Measurements from ENCODE around the gene RERG.
A peak's percentile ranks its signal among the peaks of the same experiment; 100 is the strongest.

RERG gene

DNA sequence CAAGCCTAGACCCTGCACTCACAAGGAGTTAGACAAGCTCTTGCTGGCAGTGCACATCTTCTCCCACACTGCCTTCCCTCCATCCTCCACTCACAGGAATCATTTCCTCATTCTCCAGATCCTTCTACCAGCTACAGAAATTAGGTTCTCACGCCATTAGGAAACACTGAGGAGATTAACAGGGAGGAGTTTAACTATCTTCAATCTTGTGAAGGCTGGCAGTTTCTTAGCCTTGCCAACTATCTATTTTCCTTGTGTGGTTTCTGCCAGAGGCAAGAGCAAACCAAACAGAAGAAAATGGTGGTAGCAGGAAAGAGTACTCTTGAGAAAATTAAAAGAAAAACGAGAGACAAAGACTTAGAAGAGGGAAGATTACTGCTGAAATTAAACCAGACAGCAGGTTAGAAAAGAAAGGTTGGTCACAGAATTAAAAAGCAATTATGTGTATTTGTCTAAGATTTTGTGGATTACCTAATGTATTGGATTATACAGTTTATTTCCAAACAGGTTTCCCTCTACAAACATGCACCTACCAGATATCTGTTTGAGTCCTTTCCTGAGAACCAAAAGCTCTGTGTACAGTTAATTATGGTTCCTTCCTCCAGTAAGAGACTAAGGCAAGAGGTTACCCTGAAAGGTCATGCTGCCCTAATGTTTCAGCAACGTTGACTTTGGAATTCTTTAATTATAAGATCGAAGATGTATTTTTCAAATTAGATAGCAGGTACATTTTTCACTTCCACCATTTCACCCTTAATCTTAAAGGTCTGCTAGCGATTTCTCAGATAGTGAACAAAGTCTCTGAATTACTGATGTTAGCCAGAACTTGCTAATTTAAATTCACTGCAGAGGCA lies 5.0 kb downstream of the RERG start:
- DNase-seq = peak; percentile 17

DNA sequence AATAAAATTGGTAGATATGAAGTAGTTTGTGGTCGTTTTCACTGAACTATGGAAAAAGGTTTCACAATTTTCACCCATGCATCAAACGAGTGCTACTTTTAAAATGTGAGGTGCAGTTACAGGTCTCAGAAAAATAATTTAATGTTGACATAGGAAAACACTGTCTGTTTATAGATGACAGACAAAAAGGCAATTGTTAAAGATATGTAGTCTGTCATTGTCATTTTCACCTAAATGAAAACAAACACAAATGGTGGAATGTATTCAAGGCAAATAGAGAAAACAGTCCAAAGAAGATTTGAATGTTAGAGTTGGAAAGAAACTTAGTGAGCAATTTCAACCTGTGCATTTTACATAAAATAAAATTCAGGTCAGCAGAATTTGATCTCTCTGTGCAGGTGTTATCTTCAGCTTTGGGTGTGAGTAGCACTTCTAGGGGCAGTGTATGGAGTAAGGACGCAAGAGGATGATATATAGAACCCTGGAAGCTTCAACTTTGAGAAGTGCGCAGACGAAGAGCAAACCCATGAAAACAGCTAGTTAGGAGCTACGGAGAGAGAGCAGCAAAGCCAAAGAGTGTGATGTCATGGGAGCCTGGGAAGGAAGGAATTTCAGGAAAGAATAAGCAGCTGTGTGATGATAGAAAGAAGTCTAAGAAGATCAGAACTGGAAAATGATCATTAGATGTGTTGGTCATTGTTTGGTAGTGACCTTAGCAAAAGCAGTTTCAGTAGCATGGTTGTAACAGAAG lies 6.2 kb downstream of the RERG start:
- DNase-seq = no peak

DNA sequence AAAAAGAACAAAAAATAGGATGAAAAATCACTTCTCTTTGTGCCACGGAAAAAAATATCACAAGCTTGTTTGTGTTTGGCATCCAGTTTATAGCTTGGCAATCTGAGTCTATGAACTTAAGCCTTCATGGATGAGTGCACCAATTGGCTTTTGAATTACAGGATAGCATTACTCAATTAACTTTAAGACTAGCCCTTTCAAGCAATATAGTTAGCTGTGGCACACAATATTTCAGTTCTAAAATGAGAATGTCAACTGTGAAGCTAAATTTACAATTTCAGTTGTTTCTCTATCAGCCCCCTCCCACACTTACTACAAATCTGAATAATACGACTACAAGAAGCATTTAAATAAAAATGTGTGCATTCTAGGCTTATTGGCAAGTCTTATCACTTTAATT lies 8.3 kb downstream of the RERG start:
- DNase-seq = no peak

DNA sequence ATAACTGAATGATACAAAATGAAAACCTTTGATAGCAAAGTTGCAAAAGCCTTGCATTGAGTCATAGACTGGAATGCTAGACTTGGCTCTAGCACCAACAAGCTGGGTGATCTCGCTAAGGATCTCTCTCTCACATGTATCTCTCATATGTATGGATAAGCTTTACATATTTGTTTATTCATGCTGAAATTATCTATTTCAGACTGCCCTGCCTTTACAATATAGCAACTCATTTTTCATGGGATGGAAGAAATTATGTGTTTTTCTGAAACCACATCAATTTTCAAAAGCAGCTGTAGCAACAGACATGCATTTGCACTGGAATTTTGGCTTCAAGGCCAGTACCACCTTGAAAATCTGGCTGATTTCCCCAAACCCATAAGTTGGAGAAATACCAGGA lies 11.4 kb downstream of the RERG start:
- no peak for DNase-seq

DNA sequence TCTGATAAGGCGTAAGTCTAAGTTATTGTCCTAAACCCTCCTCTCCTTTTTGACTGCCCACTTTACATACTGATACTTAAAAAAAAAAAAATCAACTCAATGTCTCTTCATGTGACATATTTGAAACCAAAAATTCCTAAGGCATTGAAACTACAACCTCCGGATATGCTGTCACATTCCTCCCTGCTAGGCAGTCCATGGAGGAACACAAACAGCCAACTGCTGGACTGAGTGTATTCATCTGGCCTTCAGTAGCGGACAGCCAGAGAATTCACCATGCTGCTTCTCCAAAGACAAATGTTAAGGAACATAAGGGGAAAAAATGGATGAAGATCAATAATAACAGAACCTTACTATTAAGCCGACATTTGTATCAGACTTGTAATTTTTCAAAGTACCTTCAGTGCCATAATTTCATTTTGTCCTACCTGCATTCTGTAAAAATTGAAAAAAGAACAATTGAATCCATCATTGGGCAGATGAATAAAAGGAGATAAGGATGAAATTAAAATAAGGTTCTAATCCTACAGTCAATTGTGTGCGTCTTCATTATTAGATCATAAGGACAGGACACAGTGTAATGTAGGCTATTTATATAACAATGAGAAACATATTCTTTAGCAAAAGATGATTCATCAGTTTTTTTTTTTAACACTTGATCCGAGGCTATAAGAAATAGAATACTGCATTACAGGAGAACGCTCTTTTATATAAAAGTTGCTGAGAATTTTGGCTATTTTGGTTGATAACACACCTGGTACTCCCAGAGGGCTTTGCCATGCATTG lies 12.2 kb downstream of the RERG start:
- no peak for DNase-seq

DNA sequence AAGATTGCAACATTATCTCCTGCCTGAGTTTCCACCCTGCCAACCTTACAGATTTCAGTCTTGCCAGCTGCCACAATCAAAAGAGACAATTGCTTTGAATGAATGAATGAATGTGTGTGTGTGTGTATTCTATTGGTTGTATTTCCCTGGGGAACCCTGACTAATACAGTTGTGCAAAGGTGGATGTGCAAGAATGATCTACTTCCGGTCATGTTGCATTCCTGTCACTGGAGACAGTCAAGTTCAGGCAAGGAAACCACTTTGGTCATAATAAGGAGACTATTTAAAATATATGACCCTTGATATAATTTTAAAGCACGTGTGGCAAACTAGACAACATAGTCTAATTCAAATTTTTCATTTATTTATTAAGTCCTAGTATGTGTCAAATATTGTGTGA lies 13.1 kb downstream of the RERG start:
- DNase-seq = no peak

DNA sequence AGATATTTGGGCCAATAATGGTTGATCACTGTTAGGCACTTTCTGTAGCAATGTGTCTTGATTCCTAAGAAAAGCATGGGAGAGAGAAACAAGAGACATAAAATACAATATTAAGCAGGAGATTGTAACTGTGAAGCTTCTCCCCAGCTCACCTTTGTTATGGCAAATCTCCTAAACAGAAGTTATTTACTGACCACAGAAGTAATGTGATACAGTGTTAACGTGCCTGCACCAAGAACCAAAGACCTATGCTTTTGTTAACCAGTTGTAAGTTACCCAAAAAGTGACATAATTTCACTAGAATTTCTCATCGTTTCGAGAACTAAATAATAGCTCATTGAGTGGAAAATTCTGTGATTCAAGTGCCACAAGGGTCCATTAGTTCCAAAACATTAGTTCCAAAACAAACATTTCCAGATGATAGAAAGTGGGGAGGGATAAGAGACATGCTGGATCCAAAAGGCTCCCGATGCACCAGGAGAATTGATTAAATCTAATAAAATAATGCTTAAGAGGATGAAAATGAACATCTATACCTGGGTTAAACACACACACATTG lies 14.3 kb downstream of the RERG start:
- DNase-seq = no peak

DNA sequence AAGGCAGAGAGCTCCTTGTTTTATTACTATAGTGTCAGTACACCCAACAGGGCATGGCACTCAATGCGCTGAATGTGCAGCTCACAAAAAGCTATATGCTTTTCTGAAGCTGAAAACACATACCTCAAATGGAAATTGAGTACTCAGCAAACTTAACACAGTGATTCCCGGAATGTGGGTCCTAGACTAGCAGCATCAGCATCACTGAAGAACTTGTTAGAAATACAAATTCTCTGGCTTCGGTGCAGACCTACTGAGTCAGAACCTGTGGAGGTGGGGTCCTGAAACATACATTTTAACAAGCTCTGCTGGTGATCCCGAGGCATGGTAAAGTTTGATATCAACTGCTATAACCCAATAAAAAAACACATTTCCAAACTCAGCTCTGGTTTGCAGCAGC lies 14.9 kb downstream of the RERG start:
- no peak for DNase-seq

DNA sequence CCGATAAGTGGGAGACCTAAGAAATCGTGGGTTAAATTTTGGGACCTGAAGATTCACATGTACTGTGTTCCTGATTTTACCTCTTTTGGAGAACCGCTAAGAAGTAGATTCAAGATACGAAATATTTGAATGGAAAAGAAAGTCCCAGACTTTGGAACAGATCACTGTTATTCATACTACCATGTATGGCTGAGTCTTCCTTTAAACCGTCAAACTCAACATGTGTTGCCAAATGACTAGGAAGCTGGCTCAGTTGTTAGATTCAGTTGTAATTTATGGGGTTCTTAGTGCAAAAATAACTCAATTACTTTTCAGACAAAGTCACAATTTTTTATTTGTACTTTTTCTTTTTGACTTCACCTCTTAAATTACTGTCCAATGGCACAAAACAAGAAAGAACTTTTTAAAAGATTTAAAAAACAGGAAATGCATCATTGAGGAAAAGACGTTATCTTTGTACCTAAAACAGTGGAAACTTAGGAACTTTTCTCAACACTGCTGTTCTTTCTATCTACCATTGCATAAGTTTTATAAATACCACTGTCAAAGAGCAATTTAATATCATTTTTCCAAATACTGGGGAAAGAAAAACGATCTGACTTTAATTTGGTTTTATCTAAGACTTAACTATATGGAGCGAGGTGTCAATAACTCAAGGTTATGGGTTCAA lies 15.7 kb downstream of the RERG start:
- DNase-seq = no peak

DNA sequence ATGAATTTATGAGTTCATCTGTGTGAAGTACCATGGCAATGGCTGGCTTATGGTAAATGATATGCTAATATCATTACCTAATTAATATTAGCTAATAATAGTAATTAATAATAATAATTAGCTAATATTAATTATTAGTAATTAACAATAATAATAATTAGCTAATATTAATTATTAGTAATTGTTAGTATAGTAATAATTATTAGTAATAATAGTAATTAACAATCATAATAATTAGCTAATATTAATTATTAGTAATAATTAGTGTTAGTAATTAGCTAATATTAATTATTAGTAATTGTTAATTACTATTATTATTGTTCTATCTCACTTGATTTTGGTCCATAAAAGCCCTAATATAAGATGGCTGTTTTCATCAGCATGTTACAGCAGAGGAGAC lies 19.8 kb downstream of the RERG start:
- DNase-seq = no peak

DNA sequence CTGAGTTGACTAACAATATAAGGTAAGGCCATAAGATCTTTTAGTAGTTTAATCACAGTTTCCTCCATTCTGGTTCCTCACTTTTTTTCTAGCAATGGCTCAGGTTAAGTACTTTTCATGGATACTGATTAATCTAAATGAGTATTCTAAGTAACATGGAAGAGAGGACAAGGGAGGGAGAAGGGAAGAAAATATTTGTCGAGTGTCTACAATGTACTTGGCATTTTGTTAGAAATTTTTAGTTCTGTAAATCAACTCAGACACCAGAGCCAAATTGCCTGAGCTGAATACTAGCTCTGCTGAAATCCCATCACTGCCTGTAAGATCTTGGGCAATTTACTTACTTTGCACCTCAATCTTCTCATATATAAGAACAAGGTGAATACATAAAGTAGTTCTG lies 20.2 kb downstream of the RERG start:
- no peak for DNase-seq

DNA sequence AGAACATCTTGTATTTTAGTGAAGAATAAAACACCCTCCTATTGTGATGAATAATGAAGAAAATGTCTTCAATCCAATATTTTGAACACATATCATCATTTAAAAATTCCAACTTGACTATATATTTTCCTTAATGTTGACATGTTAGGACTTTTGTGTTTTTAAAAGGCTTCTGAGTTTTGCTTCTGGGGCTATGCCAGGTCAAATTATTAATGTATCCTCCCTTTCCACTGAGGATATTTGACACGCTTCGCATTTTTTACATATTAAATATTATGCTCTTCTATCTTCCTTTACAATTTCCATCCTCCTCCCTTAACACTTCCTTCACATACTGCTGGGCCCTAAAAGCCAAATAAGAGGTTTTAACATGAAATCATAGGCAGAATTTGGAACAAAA lies 20.6 kb downstream of the RERG start:
- no peak for DNase-seq

DNA sequence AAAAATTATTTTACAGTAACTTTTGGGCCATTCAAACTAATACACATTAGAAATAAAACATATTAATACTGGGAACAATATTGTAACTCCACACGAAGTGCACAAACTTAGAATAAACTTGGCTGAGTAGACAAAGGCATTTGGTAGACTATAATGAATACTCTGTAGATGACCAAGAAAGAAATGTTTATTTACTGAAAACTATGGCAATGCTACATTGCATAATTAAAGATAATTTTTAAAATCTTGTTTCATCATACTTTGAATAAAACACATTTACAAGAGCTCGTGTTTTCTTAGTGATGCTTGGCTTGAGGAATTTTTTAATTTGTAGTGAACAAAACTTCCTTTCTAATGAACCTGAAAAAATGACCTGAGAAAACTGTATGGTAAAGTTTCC lies 21.3 kb downstream of the RERG start:
- no peak for DNase-seq

DNA sequence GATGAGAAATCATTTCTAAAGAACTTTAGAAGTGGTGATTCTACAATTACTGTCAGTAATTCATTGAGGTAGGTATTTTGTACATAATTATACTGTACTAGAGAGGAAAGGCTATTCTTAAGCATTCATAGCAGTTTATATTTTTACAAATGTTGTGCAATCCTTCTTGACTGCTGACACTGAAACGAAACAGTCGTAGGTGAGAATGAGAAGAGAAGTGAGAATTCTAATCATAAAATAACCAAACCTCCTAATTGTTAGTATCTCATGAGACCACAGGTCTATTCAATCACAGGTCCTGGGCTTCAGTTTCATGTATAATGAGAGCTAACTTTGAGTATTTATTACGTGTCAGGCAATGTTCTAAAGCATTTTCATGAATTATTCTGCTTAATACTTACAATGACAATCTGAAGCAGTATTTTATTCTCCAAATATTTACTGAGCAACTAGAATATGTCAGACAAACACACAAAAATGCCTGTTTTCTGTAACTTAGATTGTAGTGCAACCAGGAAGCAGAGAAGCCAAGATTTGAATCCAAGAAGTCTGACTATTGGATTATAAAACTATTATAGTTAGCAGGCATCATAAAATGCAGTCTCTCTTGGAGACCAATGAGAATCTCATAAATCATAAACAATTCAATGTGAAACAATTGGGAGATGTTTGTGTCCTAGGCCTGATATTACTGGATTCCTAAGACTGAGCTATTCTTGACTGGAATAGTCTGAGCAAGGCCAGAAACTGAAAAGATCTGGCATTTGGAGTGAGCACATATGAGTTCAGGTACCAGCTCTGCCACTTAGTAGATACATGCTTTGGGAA lies 24.3 kb downstream of the RERG start:
- no peak for DNase-seq

DNA sequence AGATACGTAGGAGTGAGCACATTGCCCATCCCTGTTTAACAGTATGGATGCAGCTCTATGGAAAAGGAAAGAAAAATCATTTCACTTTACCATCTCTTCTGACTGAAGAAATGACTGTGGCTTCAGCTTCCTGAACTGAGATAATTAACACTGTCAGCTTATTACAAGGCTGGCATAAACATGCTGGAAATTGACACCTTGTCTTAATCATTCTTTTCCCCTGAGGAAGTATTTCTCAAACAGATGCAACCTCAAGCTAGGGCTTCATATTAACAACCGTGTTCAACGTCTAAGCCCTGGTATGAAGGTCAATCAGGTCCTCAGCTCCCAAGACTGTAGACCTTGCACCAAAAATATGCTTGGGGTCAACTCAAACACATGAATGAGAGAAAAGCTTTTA lies 25.0 kb downstream of the RERG start:
- DNase-seq = no peak

DNA sequence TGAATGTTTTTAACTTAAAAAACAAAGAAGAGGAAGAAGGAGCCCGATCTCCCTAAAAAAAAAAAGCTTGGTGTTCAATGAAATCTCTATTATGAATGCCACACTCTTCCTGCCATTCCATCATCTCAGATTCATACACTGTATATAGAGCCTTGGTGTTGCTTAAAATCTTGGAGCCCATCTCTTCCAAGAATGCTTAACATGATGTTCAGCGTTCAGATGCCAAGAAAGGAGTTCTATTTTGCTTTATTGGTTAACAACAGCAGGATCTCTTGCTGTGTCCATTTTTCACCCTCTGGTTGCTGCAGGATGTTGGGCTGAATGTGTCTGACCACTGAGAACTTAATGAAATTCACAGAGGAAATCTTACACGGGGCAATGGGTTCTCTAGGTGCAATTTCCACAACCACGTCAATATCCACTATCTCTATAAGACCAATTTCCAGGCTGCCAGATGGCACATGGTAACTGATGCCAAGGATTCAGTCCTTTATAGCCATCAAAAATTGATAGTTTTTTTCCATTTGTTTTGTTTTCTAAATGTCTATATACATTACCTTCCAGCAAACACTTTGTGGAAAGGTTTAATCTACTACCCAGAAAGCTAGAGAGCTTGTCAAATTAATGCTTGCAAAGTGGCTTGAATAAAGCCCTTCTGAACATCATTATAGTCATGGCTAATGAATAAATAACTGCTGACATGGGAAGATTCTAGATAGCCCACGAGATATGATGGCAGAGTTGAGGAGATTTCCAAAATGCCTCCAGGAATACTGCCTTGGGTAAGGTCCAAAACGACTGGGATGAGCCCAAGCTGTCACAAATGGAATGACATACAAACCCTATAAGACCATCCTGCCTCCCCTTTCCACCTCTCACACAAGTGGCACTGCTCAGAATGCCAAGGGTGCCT lies 26.5 kb downstream of the RERG start:
- no peak for DNase-seq

DNA sequence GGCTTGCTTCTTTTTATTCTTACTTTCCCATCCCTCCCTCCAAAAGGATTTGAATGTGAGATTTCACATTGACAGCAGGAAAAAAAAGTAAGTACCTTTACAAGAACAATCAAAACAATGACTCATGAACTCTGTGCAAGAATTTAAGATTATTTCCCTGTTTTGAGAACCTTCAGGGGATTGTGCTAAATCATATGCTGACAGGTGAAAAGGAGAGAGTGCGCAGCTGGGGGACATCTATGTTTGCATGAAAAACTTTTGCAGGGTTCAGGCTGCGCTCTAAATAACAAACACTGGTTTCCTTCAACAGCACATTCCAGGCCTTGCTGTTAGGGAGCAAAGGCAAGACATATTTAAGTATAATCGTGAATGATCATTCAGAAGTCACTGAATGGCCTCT lies 27.3 kb downstream of the RERG start:
- no peak for DNase-seq

DNA sequence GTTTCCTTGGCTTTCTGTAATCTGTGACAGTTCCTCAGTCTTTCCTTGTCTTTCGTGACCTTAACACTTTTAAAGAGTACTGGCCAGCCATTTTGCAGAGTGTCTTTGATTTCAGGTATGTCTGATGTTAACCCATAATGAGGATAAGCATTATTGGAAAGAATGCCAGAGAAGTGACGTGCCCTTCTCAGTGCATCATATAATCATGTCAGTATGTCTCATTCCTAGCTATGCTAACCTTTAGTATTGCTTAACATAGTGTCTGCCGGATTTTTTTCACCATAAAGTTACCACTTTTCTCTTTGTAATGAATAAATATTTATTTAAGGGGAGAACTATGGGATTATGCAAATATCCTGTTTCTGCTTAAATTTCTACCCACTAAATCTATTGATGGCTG lies 28.5 kb downstream of the RERG start:
- DNase-seq = no peak

DNA sequence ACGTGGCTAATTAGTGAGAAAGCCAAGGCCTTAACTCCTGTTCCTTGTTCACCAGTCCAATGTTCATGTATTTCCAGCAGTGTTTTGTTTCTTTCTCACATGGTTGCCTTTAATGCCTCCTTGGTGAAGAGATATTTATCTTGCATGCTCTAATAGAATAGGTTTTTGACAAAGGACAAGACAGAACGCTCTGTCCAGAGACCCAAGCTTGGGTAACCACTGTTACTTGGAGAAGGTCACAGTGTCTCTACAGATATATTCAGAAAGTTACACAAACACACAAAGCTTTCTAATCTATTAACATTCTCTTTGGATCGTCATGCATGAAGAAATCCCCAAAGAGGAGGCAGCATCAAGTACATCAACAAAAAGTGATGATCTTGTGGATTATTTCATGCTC lies 33.1 kb downstream of the RERG start:
- DNase-seq = no peak

DNA sequence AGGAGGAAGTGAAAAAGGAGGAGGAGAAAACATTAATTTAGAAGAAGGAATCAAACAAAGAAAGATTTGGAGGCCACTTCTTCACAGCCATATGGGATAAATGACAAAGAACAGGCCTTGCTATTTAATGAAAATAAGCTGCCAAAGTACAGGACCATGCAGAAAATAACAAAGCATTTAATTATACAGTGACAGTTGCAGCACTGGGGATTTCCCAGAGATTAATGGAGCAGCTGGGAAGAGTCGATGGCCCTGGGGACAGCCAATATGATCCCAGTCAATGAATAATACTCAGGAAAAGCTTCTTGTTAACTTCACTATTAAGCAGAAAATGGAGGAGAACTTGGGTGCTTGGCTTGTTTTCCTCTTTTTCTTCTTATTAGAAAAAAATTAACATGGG lies 34.6 kb downstream of the RERG start:
- DNase-seq = no peak

DNA sequence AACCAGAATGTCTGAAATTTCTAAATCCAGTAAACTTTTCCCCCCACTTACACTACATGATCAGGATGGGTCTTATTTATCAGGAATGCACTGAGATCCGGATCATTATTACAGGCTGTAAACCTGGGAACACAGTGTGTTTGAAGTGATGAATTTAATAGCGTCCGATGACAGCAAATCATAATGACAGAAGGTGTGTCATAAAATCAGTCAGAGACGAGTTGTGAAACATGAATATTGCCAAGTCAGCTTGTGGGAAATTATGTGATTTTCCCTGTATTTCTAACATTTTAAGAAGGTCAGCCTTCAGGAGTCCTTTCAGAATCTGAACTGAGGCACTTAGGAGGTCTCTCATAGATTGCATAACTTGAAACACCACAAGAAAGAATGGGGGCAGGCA lies 36.7 kb downstream of the RERG start:
- DNase-seq = no peak

All from OCI-M1 (cell line).